HL-60 (cell line): ENCODE measurements around the gene SLC15A3.
"Not testable (repeated sequence)": the region's sequence is repeated elsewhere in the genome, so short reads cannot be mapped to it uniquely, and the experiment has no call there.

Source experiments
- DNase-seq, 2 experiments: peaks; one replicate each; pipeline ENCODE4 v3.0.0-alpha.2; 2010 to 2020; ENCODE audit warnings: low read depth in 1 of 2, low spot score in 1 of 2
- H3K27ac ChIP-seq: fragments of 250-450 bp; sonication (Bioruptor Pico); replicated peaks from 2 replicates; pipeline ENCODE4 v1.5.1; 2020; ENCODE audit warnings: mild to moderate bottlenecking, moderate library complexity
- H3K27me3 ChIP-seq: fragments of 250-450 bp; sonication (Bioruptor Pico); 2 replicates; pipeline ENCODE4 v1.5.1; 2021; ENCODE audit warnings: mild to moderate bottlenecking, moderate library complexity; ENCODE audit not compliant: insufficient read depth, poor library complexity, severe bottlenecking
- H3K4me3 ChIP-seq: replicated peaks from 2 replicates; pipeline ENCODE4 v1.5.1; 2011; ENCODE audit warnings: mild to moderate bottlenecking, control low read depth, low read length; ENCODE audit not compliant: insufficient read depth
- GABPA ChIP-seq: IDR thresholded peaks from 2 replicates; pipeline ENCODE4 v1.6.1; 2012; ENCODE audit warnings: low read depth
- POLR2AphosphoS5 ChIP-seq: IDR thresholded peaks from 2 replicates; pipeline ENCODE4 v1.6.1; 2012; ENCODE audit warnings: low read depth
- SPI1 ChIP-seq: IDR thresholded peaks from 2 replicates; pipeline ENCODE4 v1.6.1; 2012; ENCODE audit warnings: low read depth, mild to moderate bottlenecking, borderline replicate concordance
- TF ChIP-seq, protein P1 (sequence below): IDR thresholded peaks from one replicate; pipeline ENCODE4 v1.5.1; 2011; ENCODE audit warnings: low read length, control low read depth, inconsistent platforms; ENCODE audit not compliant: insufficient read depth
- TF ChIP-seq, protein P2 (sequence below): IDR thresholded peaks from 2 replicates; pipeline ENCODE4 v1.6.1; 2012; ENCODE audit warnings: low read depth; ENCODE audit not compliant: insufficient replicate concordance

SLC15A3 gene

DNA sequence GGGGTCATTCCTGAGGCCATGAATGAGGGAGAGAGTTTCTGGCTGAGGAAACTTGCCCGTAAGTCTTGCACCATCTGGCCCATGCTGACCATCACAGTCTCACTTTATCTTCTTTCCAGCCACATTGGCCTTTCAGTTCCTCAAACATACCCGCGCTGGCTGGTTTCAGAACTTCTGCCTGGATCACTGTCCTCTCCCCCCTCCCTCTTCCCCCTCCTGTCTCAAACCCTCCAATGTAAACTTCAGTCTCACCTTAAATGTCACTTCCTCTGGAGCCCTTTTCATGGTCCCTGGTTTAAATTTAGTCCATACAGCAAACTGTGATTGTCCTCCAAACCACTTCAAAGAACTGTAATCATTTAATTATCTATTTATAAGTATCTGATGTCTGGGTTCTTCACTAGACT lies 41.7 kb downstream of the SLC15A3 start:
- TF ChIP-seq SPI1 (peak; percentile 63), POLR2AphosphoS5 (no peak), GABPA (no peak)
- TF ChIP-seq, protein P1, sequence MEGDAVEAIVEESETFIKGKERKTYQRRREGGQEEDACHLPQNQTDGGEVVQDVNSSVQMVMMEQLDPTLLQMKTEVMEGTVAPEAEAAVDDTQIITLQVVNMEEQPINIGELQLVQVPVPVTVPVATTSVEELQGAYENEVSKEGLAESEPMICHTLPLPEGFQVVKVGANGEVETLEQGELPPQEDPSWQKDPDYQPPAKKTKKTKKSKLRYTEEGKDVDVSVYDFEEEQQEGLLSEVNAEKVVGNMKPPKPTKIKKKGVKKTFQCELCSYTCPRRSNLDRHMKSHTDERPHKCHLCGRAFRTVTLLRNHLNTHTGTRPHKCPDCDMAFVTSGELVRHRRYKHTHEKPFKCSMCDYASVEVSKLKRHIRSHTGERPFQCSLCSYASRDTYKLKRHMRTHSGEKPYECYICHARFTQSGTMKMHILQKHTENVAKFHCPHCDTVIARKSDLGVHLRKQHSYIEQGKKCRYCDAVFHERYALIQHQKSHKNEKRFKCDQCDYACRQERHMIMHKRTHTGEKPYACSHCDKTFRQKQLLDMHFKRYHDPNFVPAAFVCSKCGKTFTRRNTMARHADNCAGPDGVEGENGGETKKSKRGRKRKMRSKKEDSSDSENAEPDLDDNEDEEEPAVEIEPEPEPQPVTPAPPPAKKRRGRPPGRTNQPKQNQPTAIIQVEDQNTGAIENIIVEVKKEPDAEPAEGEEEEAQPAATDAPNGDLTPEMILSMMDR = no peak
- TF ChIP-seq, protein P2, sequence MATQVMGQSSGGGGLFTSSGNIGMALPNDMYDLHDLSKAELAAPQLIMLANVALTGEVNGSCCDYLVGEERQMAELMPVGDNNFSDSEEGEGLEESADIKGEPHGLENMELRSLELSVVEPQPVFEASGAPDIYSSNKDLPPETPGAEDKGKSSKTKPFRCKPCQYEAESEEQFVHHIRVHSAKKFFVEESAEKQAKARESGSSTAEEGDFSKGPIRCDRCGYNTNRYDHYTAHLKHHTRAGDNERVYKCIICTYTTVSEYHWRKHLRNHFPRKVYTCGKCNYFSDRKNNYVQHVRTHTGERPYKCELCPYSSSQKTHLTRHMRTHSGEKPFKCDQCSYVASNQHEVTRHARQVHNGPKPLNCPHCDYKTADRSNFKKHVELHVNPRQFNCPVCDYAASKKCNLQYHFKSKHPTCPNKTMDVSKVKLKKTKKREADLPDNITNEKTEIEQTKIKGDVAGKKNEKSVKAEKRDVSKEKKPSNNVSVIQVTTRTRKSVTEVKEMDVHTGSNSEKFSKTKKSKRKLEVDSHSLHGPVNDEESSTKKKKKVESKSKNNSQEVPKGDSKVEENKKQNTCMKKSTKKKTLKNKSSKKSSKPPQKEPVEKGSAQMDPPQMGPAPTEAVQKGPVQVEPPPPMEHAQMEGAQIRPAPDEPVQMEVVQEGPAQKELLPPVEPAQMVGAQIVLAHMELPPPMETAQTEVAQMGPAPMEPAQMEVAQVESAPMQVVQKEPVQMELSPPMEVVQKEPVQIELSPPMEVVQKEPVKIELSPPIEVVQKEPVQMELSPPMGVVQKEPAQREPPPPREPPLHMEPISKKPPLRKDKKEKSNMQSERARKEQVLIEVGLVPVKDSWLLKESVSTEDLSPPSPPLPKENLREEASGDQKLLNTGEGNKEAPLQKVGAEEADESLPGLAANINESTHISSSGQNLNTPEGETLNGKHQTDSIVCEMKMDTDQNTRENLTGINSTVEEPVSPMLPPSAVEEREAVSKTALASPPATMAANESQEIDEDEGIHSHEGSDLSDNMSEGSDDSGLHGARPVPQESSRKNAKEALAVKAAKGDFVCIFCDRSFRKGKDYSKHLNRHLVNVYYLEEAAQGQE = no peak
- no peak overlapping the region for H3K27ac ChIP-seq
- peak; percentile 40 to 75 for DNase-seq
- H3K27me3 ChIP-seq = no peaks in the 10 kb centered on the region
- H3K4me3 ChIP-seq = no peak overlapping the region

DNA sequence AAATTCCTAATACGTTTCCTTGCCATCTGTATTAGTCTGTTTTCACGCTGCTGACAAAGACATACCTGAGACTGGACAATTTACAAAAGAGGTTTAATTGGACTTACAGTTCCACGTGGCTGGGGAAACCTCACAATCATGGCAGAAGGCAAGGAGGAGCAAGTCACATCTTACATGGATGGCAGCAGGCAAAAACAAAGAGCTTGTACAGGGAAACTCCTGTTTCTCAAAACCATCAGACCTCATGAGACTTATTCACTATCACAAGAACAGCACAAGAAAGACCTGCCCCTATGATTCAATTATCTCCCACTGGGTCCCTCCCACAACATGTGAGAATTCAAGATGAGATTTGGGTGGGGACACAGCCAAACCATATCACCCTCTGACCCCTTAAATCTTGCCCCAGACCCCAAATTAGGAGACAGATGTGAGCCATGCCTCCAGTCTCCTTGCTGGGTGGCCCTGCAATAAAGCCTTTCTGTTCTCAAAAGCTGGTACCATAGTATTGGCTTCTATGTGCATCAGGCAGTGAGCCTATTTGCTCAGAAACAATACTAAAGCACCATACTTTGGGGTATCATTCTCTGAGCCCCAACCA lies 42.2 kb downstream of the SLC15A3 start:
- not testable (repeated sequence) for DNase-seq, H3K4me3 ChIP-seq, H3K27me3 ChIP-seq, H3K27ac ChIP-seq

DNA sequence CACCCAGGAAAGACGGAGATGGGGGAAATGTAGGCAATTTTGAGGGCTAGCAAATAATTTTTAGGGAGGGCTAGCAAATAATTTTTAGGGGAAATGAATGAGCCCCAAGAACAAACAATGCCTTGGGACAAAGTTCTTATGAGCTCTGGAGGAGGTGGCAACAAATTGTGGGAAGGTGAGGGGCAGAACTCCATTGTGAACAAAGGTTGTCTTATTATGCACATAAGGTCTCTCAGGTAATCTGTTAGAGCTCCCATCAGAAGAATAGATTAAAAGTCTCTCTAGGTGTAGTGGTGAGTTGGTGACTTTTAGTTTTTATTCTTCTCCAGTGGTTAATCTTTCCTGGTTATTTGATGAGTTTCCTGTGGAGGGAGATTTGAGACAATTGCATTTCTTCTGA lies 43.2 kb downstream of the SLC15A3 start:
- TF ChIP-seq GABPA = no peak
- TF ChIP-seq POLR2AphosphoS5 = no peak
- TF ChIP-seq SPI1 = no peak
- no peak overlapping the region for H3K27ac ChIP-seq
- no peaks in the 10 kb centered on the region for H3K27me3 ChIP-seq
- H3K4me3 ChIP-seq = no peak overlapping the region
- no peak for DNase-seq

DNA sequence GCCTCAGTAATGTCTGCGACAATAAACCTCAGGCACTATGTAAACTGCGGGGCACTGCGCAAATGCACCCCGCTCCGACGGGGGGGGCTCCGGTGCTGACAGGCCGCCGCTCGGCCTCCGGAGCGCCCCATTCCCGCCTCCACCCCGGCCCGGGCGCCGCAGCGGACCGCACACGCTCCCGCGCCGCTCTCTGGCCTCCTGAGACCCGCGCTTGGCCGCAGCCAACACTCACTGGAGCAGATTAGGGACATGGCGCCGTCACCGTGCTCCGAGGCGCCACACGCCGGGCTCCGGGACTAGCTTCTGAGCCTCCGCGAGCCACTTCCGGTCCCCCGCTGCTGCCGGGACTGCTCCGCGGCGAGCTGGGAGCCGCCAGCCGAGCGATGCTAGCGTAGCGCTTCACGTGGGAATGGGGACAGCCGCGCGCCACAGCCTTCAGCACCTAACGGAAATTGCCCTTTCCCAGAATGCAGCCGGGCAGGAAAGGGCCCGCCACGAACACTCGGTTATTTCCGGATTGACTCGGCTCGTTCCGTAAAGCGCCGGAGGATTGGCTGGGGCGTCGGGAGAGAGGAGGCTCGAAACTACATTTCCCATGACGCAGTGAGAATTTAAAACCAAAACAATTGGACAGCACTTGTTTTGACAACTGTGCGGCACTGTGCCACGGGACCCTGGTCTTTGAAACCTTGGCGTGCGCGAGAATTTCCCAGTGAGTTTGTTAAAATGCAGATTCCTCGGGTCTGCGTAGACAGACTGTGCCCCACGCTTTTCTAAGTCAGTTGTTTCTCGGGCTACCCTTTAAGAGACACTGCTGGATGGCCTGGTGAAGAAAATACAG lies 45.6 kb downstream of the SLC15A3 start, which contains the start of gene PRPF19:
Gene PRPF19, minus strand, starts transcription at position 454 of the 841 bp plus-strand sequence. Its CDS starts 203 bp downstream, at position 251.
- TF ChIP-seq SPI1 (no peak), POLR2AphosphoS5 (peak; percentile 91), GABPA (peak; percentile 80)
- TF ChIP-seq, protein P1 = no peak
- TF ChIP-seq, protein P2 = peak; percentile 66
- Histone ChIP-seq H3K27me3 (no peaks in the 10 kb centered on the region), H3K4me3 (peak within 1 kb of the TSS; percentile 72), H3K27ac (peak within 1 kb of the TSS; percentile 96)
- peak; percentile 91 to 98 for DNase-seq
